ENCODE results near the gene TRNAU1AP. TPM values are rescaled to one million over a fixed set of nuclear protein-coding genes. Genes with fewer than 3 reads are reported as not detected.

TRNAU1AP gene
- total and polyA plus RNA-seq, 10 of the 15 experiments (the other 5 are each of a cell fraction or from before 2014, with no cell fraction given), result 24.3 to 67.0 (median 31.8) TPM

DNA sequence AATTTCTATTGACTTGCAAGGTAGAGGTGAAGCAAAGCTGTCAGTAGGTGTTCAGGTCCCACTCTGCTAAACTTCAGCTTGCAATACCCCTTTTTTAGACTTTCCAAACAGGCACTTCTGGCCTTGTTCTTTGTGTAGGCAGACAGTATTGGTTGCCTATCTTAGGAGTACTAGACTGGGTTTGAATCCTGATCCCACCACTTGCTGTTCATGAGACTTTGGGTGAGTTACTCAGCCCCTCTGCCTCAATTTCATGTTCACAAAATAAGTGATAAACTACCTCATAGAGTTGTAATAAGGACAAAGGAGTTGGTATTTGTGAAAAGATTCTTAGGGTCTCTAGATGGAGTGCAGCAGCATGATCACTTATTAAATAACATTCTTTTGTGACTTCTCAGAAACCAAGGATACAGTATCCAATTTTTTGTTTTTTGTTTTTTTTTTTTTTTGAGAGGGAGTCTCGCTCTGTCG, 41.9 kb upstream of the TRNAU1AP start (continued):
- TF ChIP-seq ZBTB11 (CRISPR knock-in tag; IDR thresholded peaks at IDR 0.05) (peak; percentile 25; the same call in 1 of the 2 replicates), YY1 (IDR thresholded peaks at IDR 0.05; ENCODE audit: low read depth, low read length) (0 out of 2 replicates have a peak, but pooled peaks have one; percentile 16), TAF1 (IDR thresholded peaks at IDR 0.05; ENCODE audit: borderline replicate concordance, low read depth, low read length) (no peak), ZNF592 (IDR thresholded peaks at IDR 0.05) (no peak), SMAD5 (IDR thresholded peaks at IDR 0.05; ENCODE audit: low read depth) (peak; percentile 70; the same call in 1 of the 2 replicates), TCF3 (IDR thresholded peaks at IDR 0.05; ENCODE audit: borderline replicate concordance, insufficient read depth, low read depth, low read length) (0 out of 2 replicates have a peak, but pooled peaks have one; percentile 7), MXI1 (IDR thresholded peaks at IDR 0.05; ENCODE audit: low read depth, low read length) (no peak), MYC (IDR thresholded peaks at IDR 0.05; ENCODE audit: insufficient read depth, insufficient read length, insufficient replicate concordance, low read length, severe bottlenecking) (no peak), ASH2L (IDR thresholded peaks at IDR 0.05; ENCODE audit: borderline replicate concordance, low read depth) (no peak), NFIC (IDR thresholded peaks at IDR 0.05; ENCODE audit: low read depth, low read length) (peak; percentile 6; the same call in 1 of the 2 replicates), KLF5 (IDR thresholded peaks at IDR 0.05; ENCODE audit: partially characterized antibody) (no peak)
- TF ChIP-seq, protein P1, sequence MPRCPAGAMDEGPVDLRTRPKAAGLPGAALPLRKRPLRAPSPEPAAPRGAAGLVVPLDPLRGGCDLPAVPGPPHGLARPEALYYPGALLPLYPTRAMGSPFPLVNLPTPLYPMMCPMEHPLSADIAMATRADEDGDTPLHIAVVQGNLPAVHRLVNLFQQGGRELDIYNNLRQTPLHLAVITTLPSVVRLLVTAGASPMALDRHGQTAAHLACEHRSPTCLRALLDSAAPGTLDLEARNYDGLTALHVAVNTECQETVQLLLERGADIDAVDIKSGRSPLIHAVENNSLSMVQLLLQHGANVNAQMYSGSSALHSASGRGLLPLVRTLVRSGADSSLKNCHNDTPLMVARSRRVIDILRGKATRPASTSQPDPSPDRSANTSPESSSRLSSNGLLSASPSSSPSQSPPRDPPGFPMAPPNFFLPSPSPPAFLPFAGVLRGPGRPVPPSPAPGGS (IDR thresholded peaks at IDR 0.05; ENCODE audit: borderline replicate concordance, insufficient read depth, low read depth, low read length, poor library complexity, severe bottlenecking), result peak; percentile 49

Measured in GM12878 (cell line).